Lower leg skin (tissue), 4 donors: ENCODE data around the gene CITED4. TPM values are rescaled to one million over a fixed set of nuclear protein-coding genes. Genes with fewer than 3 reads are reported as not detected.

Source experiments
- DNase-seq, 2 donors: peaks; one replicate each; pipeline ENCODE4 v3.0.0-alpha.2; 2019; ENCODE audit warnings: low spot score in 2 of 2
- H3K4me3 ChIP-seq: fragments of 200-600 bp; sonication (generic); 2 replicates; pipeline ENCODE4 v1.5.1; 2017; ENCODE audit warnings: mild to moderate bottlenecking, low read depth; ENCODE audit not compliant: poor library complexity, severe bottlenecking
- CTCF ChIP-seq, 3 donors: fragments of 450-650 bp; IDR thresholded peaks; one replicate each; pipeline ENCODE4 v1.5.1; 2016; ENCODE audit warnings: antibody characterized with exemption in 3 of 3, mild to moderate bottlenecking in 3 of 3, moderate library complexity in 2 of 3
- POLR2A ChIP-seq, 2 donors: fragments of 450-650 bp; IDR thresholded peaks; one replicate each; pipeline ENCODE4 v1.6.1; 2016 to 2017; ENCODE audit warnings: antibody characterized with exemption in 2 of 2, mild to moderate bottlenecking in 1 of 2, moderate library complexity in 1 of 2
- whole genome bisulfite sequencing, 2 donors: methylation state at CpG; one replicate each; pipeline ENCODE4 v1.1.5; 2018; 5-methylcytosine and 5-hydroxymethylcytosine counted together
- intact Hi-C: fragments of 100-400 bp; cut with DNase I; formaldehyde crosslinking; loops from one replicate; pipeline ENCODE4 v1.15.0; 2023; ENCODE audit warnings: low total_unique reads
- total RNA-seq, 4 donors: library from RNA; depleted of rRNA; stranded (reverse); fragments of >200 nt; gene quantifications; one replicate each; pipeline ENCODE4 v1.1.0, GENCODE V29; 2016

Gene CITED4
- total RNA-seq, 4 donors from 2014 or later, result 135 to 172 (median 150) TPM

GRCh38 chr1:40876891-40877290, 14.7 kb upstream of the CITED4 start:
- TF ChIP-seq POLR2A (IDR thresholded peaks at IDR 0.05) (no peak), CTCF (IDR thresholded peaks at IDR 0.05) (no peak)
- WGBS, 2 donors, result 79 to 88% methylated on average over 1 of the region's 1 CpG
- intact Hi-C loops, result no loop called here
- no peak for DNase-seq
- H3K4me3 ChIP-seq, result no peak overlapping the region

GRCh38 chr1:40876436-40876761, 14.2 kb upstream of the CITED4 start:
- WGBS, 2 donors, result 91 to 94% methylated on average over 2 of the region's 2 CpGs
- intact Hi-C loops, result no loop called here
- TF ChIP-seq CTCF (IDR thresholded peaks at IDR 0.05), result no peak
- TF ChIP-seq POLR2A (IDR thresholded peaks at IDR 0.05), result no peak

GRCh38 chr1:40873863-40874472, 11.8 kb upstream of the CITED4 start:
- WGBS, 2 donors, result 94 to 98% methylated on average over 7 of the region's 7 CpGs
- intact Hi-C loops, result no loop called here
- no peak overlapping the region for H3K4me3 ChIP-seq
- no peak for DNase-seq
- no peak for TF ChIP-seq POLR2A (IDR thresholded peaks at IDR 0.05)
- no peak for TF ChIP-seq CTCF (IDR thresholded peaks at IDR 0.05)

More at GRCh38 chr1:40876436-40876761, 14.2 kb upstream of the CITED4 start:
- no peak overlapping the region for H3K4me3 ChIP-seq
- DNase-seq, result no peak

- TF ChIP-seq POLR2A (IDR thresholded peaks at IDR 0.05) (no peak), CTCF (IDR thresholded peaks at IDR 0.05) (no peak)
- DNase-seq, result no peak
- 38 to 45% methylated on average over 3 of the region's 3 CpGs for WGBS, 2 donors
- H3K4me3 ChIP-seq, result no peak overlapping the region
- intact Hi-C loops, result no loop called here
These were observed 10.1 kb upstream of the CITED4 start for GRCh38 chr1:40872276-40872675.

GRCh38 chr1:40870135-40870728, 8.1 kb upstream of the CITED4 start:
- 71 to 100% methylated on average over 2 of the region's 2 CpGs for WGBS, 2 donors

More at GRCh38 chr1:40870135-40870728, 8.1 kb upstream of the CITED4 start:
- TF ChIP-seq POLR2A (IDR thresholded peaks at IDR 0.05) (no peak), CTCF (IDR thresholded peaks at IDR 0.05) (no peak)
- no peak overlapping the region for H3K4me3 ChIP-seq
- intact Hi-C loops, result no loop called here
- DNase-seq, result no peak
